RPMI7951 (cell line): ENCODE data around the gene CEP63. TPM values are rescaled to one million over a fixed set of nuclear protein-coding genes. Genes with fewer than 3 reads are reported as not detected.
"Not testable (repeated sequence)": the region's sequence is repeated elsewhere in the genome, so short reads cannot be mapped to it uniquely, and the experiment has no call there.

Experiments
- DNase-seq: peaks from one replicate; pipeline ENCODE4 v3.0.0-alpha.2; 2012; ENCODE audit warnings: low read depth
- total RNA-seq: library from RNA; depleted of rRNA; stranded (reverse); fragments of >200 nt; shearing (Covaris generic); gene quantifications from 2 replicates; pipeline ENCODE4 v1.2.3, GENCODE V29; 2014

Gene CEP63
- total RNA-seq, 1 experiment from 2014 or later, result 40.0 TPM

DNA sequence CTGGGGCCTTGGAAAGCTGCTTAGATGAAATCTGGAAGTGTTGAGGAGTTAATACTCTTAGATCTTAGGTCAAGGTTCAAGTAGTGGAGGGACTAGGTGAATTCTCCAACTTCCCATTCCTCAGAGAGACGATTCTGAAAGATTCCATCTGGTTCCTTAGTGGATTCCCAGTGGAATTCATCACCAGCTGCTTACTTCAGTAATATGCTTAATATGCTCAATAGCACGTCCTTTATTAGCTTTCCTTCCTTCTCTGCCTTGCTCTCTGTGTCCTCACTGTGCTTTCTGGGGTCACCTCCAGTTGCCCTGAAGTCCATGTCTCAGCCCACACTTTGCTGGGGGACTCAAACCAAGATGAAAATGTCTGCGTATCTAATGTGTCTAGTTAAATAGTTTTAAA lies 31.0 kb downstream of the CEP63 start:
- no peak for DNase-seq

DNA sequence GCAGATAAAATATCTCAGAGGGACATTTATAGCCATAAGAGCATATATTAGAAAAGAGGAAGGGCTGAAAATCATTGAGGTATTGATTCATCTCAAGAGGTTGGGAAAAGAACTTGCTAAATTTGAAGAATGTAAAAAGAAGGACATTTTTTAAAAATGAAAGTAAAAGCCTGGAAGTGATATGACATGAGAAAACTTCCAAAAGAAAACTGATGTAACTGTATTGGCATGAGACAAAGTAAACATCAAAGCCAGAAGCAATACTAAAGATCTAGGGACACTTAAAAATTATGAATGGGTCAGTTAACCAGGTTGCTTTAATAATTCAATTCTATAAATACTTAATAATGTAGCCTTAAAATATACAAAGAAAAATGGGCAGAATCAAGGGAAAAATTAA lies 31.9 kb downstream of the CEP63 start:
- peak; percentile 10 for DNase-seq

DNA sequence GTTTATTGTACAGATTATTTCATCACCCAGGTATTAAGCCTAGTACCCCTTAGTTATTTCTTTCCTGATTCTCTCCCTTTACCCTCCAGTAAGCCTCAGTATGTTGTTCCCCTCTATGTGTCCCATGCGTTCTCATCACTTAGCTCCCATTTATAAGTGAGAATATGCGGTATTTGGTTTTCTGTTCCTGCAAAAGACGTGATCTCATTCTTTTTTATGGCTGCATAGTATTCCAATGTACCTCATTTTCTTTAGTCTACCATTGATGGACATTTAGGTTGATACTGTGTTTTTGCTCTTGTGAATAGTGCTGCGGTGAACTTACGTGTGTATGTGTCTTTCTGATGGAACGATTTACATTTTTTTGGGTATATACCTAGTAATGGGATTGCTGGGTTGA lies 36.7 kb downstream of the CEP63 start:
- no peak for DNase-seq

DNA sequence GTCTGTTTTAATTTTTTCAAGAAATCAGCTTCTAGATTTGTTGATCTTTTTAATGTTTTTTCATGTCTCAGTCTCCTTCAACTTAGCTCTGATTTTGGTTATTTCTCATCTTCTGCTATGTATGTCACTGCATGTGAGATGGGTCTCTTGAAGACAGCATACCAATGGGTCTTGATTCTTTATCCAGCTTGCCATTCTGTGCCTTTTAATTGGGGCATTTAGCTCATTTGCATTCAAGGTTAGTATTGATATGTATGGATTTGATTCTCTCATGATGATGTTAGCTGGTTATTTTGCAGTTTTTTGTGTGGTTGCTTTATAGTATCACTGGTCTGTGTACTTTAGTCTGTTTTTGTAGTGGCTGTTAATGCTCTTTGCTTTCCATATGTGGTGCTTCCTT lies 39.4 kb downstream of the CEP63 start:
- no peak for DNase-seq

DNA sequence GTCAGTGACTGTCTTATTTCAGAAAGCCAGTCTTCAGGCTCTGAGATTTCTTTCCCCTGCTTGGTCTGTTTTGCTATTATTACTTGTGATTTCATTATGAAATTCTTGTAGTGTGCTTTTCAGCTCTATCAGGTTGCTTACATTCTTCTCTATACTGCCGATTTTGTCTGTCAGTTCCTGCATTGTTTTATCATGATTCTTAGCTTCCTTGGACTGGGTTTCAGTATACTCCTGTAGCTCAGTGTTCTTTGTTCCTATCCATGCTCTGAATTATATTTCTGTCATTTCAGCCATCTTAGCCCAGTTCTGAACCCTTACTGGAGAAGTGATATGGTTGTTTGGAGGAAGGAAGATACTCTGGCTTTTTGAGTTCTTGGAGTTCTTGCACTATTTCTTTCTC lies 40.5 kb downstream of the CEP63 start:
- DNase-seq, result no peak

DNA sequence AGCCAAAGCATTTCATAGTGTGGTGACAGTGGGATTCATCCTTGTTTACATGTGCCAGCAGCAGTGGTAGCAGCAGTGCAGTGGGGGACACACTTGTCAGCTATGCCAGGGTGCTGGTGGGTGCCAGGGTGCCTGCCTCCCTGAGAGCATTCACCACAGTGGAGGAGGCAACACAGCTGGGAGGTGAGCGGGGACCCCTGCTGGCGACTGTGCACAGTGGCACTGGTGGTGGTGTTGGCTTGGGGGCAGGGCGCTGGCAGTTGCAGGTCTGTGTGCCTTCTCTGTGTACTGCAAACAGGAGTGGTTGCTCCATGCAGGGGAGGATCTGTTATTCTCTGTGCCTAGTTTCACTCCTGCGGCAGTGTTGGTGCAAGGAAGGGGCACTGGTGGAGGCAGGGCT lies 41.2 kb downstream of the CEP63 start:
- DNase-seq, result peak; percentile 11

DNA sequence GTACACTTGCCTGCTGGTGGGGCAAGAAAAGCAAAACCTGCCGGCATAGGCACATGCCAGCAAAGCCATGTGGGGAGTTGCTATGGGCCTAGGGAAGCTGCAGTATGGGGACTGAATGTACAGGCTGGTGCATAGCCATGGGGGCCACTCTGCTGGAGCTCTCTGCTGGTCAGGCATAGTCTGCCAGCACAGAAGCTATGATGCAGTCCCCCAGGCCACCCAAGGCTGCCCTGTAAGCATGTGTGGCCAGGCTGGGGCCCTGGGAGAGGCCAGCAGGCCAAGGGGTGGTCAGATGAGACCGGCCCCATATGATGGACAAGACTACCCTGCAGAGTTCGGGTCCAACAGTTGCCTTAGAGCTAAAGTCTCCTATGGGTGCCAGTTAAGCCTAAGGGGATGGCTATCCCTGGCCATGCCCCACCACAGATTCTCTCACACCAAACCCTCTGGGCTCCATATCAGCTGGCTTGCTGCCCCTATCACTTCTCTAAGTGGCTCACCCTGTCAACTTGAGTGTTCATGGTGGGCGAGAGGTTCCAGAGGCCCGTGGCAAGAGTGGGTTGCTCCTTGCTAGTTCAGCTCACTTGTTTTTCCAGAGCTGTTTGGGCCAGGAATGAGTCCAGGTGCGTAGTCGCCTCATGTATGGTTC lies 41.8 kb downstream of the CEP63 start:
- no peak for DNase-seq

DNA sequence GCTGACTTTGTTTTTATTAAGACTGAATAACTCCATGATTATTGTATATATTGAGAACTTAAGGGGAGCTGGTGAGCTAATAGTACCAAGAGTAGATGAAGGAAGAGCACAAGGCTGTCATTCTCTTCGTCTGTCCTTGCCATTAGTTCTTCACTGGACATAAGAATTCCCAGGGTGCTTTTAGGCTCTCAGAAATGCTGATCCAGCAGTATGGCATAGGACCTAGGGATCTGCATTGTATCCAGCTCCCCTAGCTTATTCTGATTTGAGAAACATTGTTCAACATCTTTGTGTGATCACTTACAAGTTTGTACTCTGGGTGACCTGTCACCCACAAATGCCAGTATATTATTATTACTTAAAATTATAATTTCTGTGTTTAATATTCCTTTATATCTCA lies 47.6 kb downstream of the CEP63 start:
- no peak for DNase-seq

DNA sequence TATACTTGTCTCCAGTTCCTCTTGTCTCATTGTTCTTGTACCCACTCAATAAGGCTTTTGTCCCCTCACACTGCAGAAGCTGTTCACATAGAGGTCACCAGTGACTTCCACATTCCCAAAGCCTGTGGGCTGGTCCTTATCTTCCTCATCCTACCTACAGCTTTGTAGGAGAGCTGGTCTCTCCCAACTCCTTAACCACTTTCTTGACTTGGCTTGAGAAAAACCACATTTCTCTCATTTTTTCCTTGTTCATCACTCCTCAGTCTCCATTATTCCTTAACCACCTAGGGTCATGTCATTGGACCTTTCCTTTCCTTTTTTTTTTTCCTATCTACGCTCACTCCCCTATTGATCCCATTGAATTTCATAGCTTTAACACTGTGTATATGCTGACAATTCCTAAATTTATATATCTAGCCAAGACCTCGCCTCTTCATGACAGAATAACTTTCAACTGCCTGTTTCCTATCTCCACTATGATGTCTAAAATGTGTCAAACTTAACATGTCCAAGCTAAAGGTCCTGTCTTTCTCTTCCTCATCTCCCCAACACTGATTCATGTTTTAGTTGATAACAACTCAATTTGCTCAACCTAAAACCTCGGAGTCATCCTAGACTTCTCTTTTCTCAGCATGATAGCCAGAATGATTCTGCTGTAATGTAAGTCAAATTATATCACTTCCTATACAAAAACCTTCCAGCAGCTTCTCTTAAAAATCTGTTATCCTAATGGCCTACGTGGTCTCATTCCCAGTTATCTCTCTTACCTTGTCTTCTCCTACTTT lies 49.5 kb downstream of the CEP63 start:
- no peak for DNase-seq

DNA sequence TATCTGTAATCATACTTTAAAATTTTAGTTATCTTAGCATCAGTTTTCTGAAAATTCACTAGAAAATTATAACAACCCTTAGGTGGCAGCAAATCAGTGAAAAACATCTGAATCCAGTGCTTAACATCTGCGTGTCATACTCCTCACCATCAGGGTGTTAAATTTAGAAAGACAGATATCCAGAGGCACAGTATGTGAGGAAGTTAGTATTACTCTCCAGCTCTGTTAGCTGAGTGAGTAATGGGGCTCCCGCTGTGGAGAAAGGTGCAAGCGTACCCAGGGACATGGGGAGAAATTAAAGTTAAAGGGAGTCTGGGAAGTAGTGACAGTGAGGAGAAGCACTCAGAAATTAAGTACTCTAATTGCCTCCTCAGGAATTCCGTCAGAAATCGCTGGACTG lies 50.9 kb downstream of the CEP63 start:
- DNase-seq, result no peak

DNA sequence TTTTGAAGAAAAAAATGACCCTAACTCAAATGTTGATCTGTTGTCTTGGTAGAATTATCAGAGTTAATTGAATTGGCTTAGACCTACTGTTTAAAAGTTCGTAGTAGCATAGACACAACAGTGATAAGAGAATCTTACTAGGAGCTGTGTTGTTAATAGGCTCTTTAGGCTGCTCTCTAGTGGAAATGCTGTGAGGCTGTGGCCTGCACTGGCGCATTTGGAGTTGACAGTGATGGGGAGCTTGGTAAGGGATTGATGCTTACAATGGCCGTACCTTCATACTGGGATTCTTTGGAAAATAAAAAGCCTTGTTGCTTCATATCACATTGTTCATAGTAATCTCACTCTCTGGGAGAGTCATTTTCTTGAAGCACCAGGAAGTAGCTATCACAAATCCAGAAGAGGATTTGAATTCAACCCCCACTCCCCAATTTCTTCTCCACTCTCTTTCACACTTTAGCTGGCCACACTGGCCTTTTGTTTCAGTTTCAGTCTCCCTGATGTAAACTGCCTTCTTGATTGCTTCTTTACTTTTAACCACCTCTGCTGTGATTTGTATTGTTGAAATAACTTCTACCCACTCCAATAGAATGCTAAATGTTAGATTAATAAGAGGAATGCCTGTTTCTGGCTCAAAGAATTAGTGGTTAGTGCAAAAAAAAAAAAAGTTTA lies 56.6 kb downstream of the CEP63 start:
- DNase-seq, result no peak

DNA sequence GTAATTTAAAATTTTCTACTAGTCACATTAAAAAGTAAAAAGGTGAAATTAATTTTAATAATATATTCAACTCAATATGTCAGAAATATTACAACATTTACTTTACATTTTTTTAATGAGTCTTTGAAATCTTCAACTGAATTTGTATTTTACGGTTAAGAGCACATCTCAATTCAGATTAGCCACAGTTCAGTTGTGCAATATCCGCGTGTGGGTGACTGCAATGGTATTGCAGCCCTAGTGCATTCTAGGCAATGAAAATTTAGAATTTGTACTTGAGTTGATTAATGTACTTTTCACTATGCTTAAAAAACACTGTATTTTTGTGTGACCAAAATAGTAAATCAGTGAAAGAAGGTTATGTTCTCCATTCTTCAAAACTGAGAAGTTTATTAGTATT lies 57.3 kb downstream of the CEP63 start:
- DNase-seq, result no peak

DNA sequence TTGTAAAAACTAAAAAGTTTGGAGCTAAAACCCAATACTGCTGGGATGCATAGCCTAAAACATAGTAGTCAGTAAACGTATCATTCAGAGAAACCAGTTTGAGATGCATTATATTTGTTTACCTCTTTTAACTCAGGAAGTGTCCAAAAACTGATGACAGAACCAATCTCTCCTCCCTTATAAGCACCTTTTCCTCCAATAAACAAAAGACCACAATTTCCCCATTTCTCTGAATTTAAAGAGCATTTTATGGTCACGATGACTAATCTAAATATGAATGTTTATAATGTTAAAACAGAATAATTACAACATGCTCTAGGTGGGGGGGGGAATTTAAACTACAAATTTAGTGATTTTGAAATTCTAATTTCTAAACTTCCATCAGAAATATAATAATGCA lies 58.5 kb downstream of the CEP63 start:
- DNase-seq, result no peak

DNA sequence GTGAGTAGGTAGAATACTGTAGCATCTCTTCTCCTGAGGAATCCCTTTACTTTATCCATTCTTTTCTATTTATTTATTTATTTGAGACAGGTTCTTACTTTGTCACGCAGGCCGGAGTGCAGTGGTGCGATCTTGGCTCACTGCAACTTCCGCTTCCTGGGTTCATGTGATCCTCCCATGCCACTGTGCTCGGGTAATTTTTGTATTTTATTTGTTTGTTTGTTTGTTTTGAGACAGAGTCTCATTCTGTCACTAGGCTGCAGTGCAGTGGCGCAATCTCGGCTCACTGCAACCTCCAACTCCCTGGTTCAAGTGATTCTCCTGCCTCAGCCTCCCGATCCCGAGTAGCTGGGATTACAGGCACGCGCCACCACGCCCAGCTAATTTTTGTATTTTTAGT lies 58.9 kb downstream of the CEP63 start:
- not testable (repeated sequence) for DNase-seq

DNA sequence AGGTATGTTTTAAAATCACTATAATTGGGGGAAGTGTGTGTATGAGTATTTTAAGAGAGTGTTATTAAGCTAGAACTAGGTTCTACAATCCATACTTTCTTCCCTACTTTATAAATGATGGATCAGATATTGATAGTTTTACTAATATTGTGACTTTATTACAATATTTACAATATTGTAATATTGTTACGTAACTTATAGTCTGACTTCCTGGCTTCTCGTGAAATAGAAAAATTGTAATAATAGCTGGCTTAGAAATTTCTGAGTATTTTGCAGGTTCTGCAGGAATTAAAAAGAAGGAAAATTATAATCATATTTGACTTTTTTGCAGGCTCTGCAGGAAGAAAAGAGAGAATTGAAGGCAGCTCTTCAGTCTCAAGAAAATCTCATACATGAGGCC lies 60.0 kb downstream of the CEP63 start:
- DNase-seq, result no peak

DNA sequence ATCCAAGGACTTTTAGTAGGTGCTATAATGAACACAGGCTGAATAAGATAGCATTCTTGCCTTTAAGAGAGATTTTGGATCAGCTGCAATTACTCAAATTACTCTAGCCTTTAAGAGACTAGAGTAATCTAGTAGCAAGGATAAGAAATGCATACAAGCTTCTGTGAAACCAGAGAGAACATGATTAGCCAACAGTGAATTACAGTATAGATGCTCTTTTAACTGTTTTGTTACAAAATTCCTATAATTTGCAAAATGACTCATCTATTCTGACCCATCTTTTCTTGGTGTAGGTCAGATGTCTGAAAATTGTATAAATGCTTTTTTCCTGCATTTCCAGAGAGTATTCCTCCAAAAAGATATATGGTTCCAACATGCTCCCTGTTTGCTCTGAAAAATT lies 66.9 kb downstream of the CEP63 start:
- no peak for DNase-seq

DNA sequence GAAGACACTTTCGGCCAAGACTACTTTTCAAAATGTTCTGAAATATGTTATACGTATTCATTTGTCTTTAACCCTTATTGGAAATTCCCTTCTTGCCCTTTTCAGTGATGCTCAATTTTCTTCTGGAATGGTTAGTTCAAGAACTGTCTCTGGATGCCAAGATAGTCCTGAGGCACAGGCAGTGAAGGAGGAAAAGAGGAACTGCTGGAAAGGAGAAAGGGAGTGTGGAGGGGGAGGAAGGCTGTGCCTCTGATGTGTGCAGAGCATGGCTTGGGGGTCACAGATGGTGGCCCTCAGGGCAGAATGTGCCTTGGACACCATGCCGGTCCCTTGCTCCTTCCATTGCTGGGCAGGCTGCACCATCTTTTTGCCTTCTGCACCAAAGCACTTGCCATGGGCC lies 73.7 kb downstream of the CEP63 start:
- DNase-seq, result no peak

DNA sequence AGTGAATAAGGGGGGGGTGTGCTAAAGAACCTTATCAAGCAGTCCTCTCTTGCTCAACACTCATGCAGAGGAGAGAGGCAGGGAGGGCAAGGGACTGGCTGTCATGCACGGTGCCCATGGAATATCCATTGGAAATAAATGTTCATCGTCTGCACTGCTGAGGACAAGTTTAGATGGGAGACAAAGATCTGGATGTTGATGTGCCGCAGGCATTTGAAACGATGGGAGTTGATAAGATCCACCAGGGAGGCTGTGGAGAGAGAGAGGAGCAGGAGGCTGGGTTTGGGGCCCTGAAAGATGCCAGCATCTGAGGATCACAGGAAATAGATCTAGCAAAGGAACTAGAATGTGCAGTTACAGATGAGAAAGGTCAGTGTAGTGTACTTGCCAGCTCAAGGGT lies 76.2 kb downstream of the CEP63 start:
- DNase-seq, result no peak

DNA sequence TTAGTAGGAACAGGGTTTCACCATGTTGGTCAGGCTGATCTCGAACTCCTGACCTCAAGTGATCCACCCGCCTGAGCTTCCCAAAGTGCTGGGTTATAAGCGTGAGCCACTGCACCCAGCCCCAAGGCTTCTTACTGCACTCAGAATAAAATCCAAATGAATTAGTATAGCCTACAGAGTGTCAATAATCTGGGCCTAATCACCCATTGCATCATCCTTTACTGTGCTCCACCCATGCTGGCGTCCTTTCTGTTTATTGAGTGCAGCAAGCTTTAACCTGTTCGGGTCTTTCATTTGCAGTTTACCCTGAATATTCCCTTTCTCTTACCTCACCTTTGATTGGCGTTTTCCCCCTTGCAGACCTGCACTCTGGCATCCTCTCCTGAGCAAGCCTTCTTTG lies 77.7 kb downstream of the CEP63 start:
- no peak for DNase-seq

DNA sequence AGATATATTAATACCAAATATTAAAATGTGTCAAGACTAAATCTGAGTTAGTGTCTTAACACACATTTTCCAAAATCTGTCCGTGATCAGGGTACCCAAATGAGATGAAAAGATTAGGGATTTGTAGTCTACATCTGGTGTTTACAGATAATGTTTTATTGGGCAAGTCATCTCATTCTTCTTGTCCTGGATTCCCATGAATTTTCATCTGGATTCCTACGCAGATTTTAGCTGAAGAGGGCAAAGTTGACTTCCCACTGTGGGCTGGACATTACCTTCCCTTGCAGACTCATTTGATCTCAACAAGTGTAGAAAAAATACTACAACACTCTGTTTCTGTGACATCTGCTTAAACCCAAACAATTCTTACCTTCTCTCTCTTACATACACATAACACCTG lies 79.1 kb downstream of the CEP63 start:
- no peak for DNase-seq

DNA sequence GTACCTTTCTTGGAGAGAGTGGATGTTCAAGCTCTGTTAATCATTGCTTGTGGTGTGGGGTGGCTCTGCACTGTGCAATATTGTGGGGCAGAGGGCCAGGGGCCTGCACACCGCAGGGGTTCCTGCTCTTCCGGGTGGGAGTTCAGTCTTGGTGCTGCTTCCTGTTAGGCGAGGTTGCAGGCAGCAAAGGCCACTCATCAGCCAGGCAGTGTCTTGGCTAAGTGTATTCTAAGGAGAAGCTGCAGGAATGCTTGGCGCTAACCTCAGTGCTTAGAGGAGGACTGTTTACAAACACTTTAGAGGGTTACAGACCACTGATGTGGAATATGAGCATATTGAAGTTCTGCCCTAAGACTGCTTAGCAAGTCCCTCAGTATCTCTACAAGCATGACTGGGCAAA lies 81.7 kb downstream of the CEP63 start:
- DNase-seq, result no peak

DNA sequence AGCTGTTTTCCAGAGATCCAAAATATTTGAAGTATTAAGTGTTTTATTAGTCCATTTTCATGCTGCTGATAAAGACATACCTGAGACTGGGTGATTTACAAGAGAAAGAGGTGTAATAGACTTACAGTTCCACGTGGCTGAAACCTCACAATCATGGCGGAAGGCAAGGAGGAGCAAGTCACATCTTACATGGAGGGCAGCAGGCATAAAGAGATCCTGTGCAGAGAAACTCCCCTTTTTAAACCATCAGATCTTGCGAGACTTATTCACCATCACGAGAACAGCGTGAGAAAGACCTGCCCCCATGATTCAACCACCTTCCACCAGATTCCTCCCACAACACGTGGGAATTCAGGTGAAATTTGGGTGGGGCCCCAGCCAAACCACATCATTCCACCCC lies 82.9 kb downstream of the CEP63 start:
- DNase-seq, result no peak

DNA sequence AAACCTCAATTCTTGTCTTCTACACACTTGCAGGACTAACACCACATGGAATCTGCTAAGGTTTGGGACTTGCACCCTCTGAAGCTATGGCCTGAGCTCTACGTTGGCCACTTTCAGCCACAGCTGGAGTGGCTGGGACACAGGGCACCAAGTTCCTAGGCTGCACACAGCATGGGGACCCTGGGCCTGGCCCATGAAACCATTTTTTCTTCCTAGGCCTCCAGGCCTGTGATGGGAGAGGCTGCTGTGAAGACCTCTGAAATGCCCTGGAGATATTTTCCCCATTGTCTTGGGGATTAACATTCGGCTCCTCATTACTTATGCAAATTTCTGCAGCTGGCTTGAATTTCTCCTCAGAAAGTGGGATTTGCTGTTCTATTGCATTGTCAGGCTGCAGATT lies 84.0 kb downstream of the CEP63 start:
- not testable (repeated sequence) for DNase-seq
